Kidney (tissue), 14 donors: Measurements from ENCODE around the gene NSA2. TPM values are rescaled to one million over a fixed set of nuclear protein-coding genes. Genes with fewer than 3 reads are reported as not detected.

Experiments used
- DNase-seq, 5 donors: peaks; one replicate each; pipeline ENCODE4 v3.0.0-alpha.2; 2013 to 2020
- FAIRE-seq: peaks from 2 replicates; lab custom pipeline; 2012; peaks lifted over from hg19 to GRCh38; lab: Jason Lieb, UNC
- H3K27ac ChIP-seq, 2 donors: one replicate each; pipeline ENCODE4 v1.7.0; 2013; ENCODE audit warnings: low read depth in 2 of 2, low read length in 2 of 2, inconsistent platforms in 1 of 2
- H3K27me3 ChIP-seq: one replicate; pipeline ENCODE4 v1.7.1; 2013; ENCODE audit warnings: low read length, inconsistent platforms; ENCODE audit not compliant: control insufficient read depth, insufficient read depth
- H3K36me3 ChIP-seq, 3 donors: one replicate each; pipeline versions ENCODE4 v1.7.0 to v1.7.1; 2013; ENCODE audit warnings: low read length in 3 of 3, control low read depth in 1 of 3, inconsistent platforms in 1 of 3; ENCODE audit not compliant: insufficient read depth in 3 of 3, control insufficient read depth in 2 of 3
- H3K4me1 ChIP-seq, 3 donors: one replicate each; pipeline versions ENCODE4 v1.7.0 to v1.7.1; 2013; ENCODE audit warnings: low read length in 3 of 3, inconsistent platforms in 1 of 3, low read depth in 1 of 3; ENCODE audit not compliant: control insufficient read depth in 2 of 3, insufficient read depth in 2 of 3
- H3K4me3 ChIP-seq, 3 donors: one replicate each; pipeline versions ENCODE4 v1.7.0 to v1.8.1; 2013; ENCODE audit warnings: low read length in 3 of 3, control low read depth in 1 of 3, inconsistent platforms in 1 of 3
- H3K9ac ChIP-seq, 3 donors: one replicate each; pipeline versions ENCODE4 v1.7.0 to v1.7.1; 2013; ENCODE audit warnings: low read length in 3 of 3, control low read depth in 1 of 3, inconsistent platforms in 1 of 3
- H3K9me3 ChIP-seq, 3 donors: one replicate each; pipeline versions ENCODE4 v1.7.0 to v1.7.1; 2013; ENCODE audit warnings: low read length in 3 of 3, control low read depth in 1 of 3, inconsistent platforms in 1 of 3; ENCODE audit not compliant: control insufficient read depth in 2 of 3, insufficient read depth in 1 of 3
- intact Hi-C: fragments of 100-400 bp; cut with DNase I; formaldehyde crosslinking; loops from one replicate; pipeline ENCODE4 v1.11.1; 2022
- polyA plus RNA-seq: library from polyadenylated mRNA; stranded (reverse); fragments of 350-450 nt; fragmentation: Illumina TruSeq; extraction: RNeasy Lipid Tissue Mini Kit (QIAGEN cat#74804); gene quantifications from one replicate; pipeline ENCODE4 v1.2.3, GENCODE V29; 2014; ENCODE audit warnings: low read depth, low replicate concordance; ENCODE audit not compliant: insufficient read depth
- total RNA-seq: library from RNA; stranded (reverse); fragmentation: NEBNext Ultra II Directional; extraction: Animal tissue kit (Norgen Biotek cat#: 25700); gene quantifications from one replicate; pipeline ENCODE4 v1.2.1, GENCODE V29; 2021
- TF ChIP-seq, protein P1 (sequence below): IDR thresholded peaks from 3 replicates; pipeline ENCODE4 v1.5.1; 2012; ENCODE audit warnings: mild to moderate bottlenecking, moderate library complexity, borderline replicate concordance; ENCODE audit not compliant: insufficient read depth; ENCODE audit errors: extremely low read depth
- donor health status: control.
- donor health status: control.
- donor health status: control.
- donor health status: control.
- donor health status: control.
- donor health status: DM: yes; HTN: yes; CAD: no.
- donor health status: Normal renal cell carcinoma (clear cell type).

NSA2 gene
- total and polyA plus RNA-seq, 2 donors from 2014 or later = 46.8 to 78.3 TPM

- H3K27ac ChIP-seq = no peak overlapping the region
- H3K9ac ChIP-seq = peak overlapping the region; percentile 93 to 97 (median 96)
- H3K4me1 ChIP-seq = peaks cover 0 to 13% (median 5%) of the 10 kb centered on the region in 3 donors
- intact Hi-C loops = no loop called here
- H3K36me3 ChIP-seq = peaks cover 0 to 10% (median 2%) of the 10 kb centered on the region in 3 donors
- H3K27me3 ChIP-seq = no peaks in the 10 kb centered on the region
- TF ChIP-seq, protein P1, sequence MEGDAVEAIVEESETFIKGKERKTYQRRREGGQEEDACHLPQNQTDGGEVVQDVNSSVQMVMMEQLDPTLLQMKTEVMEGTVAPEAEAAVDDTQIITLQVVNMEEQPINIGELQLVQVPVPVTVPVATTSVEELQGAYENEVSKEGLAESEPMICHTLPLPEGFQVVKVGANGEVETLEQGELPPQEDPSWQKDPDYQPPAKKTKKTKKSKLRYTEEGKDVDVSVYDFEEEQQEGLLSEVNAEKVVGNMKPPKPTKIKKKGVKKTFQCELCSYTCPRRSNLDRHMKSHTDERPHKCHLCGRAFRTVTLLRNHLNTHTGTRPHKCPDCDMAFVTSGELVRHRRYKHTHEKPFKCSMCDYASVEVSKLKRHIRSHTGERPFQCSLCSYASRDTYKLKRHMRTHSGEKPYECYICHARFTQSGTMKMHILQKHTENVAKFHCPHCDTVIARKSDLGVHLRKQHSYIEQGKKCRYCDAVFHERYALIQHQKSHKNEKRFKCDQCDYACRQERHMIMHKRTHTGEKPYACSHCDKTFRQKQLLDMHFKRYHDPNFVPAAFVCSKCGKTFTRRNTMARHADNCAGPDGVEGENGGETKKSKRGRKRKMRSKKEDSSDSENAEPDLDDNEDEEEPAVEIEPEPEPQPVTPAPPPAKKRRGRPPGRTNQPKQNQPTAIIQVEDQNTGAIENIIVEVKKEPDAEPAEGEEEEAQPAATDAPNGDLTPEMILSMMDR = no peak
- FAIRE-seq = no peak
- DNase-seq = no peak
- no peaks in the 10 kb centered on the region for H3K9me3 ChIP-seq
- H3K4me3 ChIP-seq = peak overlapping the region; percentile 98 to 100 (median 99)
Observed at GRCh38 chr5:74765929-74766328, 1.1 kb upstream of the NSA2 start.

- H3K27me3 ChIP-seq = no peaks in the 10 kb centered on the region
- H3K9me3 ChIP-seq = no peaks in the 10 kb centered on the region
- intact Hi-C loops = no loop called here
- FAIRE-seq (no peak), DNase-seq (peak in 2 of 5 donors; percentile 76 to 82)
- H3K4me1 ChIP-seq = peaks cover 0 to 13% (median 5%) of the 10 kb centered on the region in 3 donors
- H3K4me3 ChIP-seq = peak overlapping the region; percentile 98 to 100 (median 99)
- TF ChIP-seq, protein P1 = peak; percentile 23
- peak overlapping the region; percentile 93 to 97 (median 96) for H3K9ac ChIP-seq
- peaks cover 0 to 14% (median 2%) of the 10 kb centered on the region in 3 donors for H3K36me3 ChIP-seq
- H3K27ac ChIP-seq = peak overlapping the region; percentile 59 to 69
Observed at GRCh38 chr5:74766418-74766848, 616 bp upstream of the NSA2 start.

DNA sequence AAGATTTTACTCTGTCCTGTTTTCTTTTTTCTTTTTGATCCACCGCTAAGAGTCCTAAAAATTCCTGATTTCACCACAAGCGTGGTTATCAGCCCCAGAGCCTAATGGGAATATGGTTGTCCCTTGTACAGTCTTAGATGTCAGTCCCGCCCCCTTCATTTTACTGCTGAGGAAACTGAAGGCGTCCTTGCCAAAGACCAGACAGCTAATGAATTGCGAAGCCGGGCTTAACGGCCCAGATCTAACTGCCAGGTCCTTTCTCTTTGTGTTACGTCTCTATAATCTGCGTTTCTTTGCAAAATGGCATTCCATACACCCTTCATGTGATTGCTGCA, 497 bp downstream of the NSA2 start:
- no peak overlapping the region for H3K27ac ChIP-seq
- H3K27me3 ChIP-seq = no peaks in the 10 kb centered on the region
- peaks cover 0 to 13% (median 5%) of the 10 kb centered on the region in 3 donors for H3K4me1 ChIP-seq
- TF ChIP-seq, protein P1 = no peak
- H3K9ac ChIP-seq = peak overlapping the region; percentile 68 to 98 (median 96)
- H3K9me3 ChIP-seq = no peaks in the 10 kb centered on the region
- FAIRE-seq (no peak), DNase-seq (peak in 2 of 5 donors; percentile 38 to 62)
- H3K4me3 ChIP-seq = peak overlapping the region; percentile 98 to 100 (median 99)
- intact Hi-C loops = no loop called here
- H3K36me3 ChIP-seq = peaks cover 2 to 16% (median 3%) of the 10 kb centered on the region in 3 donors

GRCh38 chr5:74772359-74772758, 5.3 kb downstream of the NSA2 start:
- H3K36me3 ChIP-seq = peaks cover 5 to 30% (median 14%) of the 10 kb centered on the region in 3 donors
- peaks cover 0 to 8% (median 4%) of the 10 kb centered on the region in 3 donors for H3K4me1 ChIP-seq
- DNase-seq (no peak), FAIRE-seq (no peak)
- TF ChIP-seq, protein P1 = no peak
- intact Hi-C loops = no loop called here
- H3K9ac ChIP-seq = no peak overlapping the region
- H3K4me3 ChIP-seq = no peak overlapping the region
- no peaks in the 10 kb centered on the region for H3K27me3 ChIP-seq
- H3K9me3 ChIP-seq = no peaks in the 10 kb centered on the region
- H3K27ac ChIP-seq = no peak overlapping the region
